Hepatocyte (in vitro differentiated cells): ENCODE data around the gene OVAAL.

Experiments
- EZH2 ChIP-seq: fragments of 200-600 bp; sonication (generic); IDR thresholded peaks from 2 replicates; pipeline ENCODE4 v1.6.1; 2016; ENCODE audit warnings: antibody characterized with exemption, mild to moderate bottlenecking, borderline replicate concordance
- EZH2phosphoT487 ChIP-seq: fragments of 200-600 bp; sonication (generic); IDR thresholded peaks from one replicate; pipeline ENCODE4 v1.6.1; 2018; ENCODE audit warnings: antibody characterized with exemption, mild to moderate bottlenecking, low read depth, moderate library complexity; ENCODE audit not compliant: unreplicated experiment, severe bottlenecking
- TF ChIP-seq, protein P1 (sequence below): fragments of 200-600 bp; sonication (generic); IDR thresholded peaks from 2 replicates; pipeline ENCODE4 v1.5.1; 2016; ENCODE audit warnings: antibody characterized with exemption, mild to moderate bottlenecking; ENCODE audit not compliant: poor library complexity

DNA sequence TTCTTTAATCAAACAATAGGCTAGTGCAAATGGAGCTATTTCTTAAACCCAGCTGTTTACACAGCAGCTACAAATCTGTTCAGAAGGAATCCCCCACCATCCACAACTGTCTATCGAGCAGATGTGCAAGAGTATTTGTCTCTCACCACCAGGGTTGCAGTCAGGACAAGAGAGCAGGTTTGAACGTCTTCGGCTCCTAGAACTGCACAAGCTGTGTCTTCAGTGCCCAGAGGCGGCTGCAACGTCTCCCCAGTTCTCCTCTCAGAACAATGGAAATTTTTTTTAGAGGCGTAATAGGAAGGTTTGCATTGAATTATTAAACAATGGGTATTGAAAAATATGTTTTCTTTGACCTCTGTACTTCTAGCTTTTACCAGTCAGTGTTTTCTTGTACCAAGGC is 7.3 kb downstream of the OVAAL start:
- TF ChIP-seq, protein P1, sequence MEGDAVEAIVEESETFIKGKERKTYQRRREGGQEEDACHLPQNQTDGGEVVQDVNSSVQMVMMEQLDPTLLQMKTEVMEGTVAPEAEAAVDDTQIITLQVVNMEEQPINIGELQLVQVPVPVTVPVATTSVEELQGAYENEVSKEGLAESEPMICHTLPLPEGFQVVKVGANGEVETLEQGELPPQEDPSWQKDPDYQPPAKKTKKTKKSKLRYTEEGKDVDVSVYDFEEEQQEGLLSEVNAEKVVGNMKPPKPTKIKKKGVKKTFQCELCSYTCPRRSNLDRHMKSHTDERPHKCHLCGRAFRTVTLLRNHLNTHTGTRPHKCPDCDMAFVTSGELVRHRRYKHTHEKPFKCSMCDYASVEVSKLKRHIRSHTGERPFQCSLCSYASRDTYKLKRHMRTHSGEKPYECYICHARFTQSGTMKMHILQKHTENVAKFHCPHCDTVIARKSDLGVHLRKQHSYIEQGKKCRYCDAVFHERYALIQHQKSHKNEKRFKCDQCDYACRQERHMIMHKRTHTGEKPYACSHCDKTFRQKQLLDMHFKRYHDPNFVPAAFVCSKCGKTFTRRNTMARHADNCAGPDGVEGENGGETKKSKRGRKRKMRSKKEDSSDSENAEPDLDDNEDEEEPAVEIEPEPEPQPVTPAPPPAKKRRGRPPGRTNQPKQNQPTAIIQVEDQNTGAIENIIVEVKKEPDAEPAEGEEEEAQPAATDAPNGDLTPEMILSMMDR: no peak
- TF ChIP-seq EZH2 (no peak), EZH2phosphoT487 (no peak)
